Measurements from ENCODE around the gene TWNK. TPM values are rescaled to one million over a fixed set of nuclear protein-coding genes. Genes with fewer than 3 reads are reported as not detected.

Gene TWNK
- total RNA-seq (2014; rRNA removed; shearing (Covaris generic); ENCODE audit: low replicate concordance), result 14.5 and 17.0 TPM in 2 replicates

GRCh38 chr10:100986952-100987684, at the start of gene TWNK, which contains the start of gene MRPL43:
Gene TWNK, plus strand, starts transcription at chr10:100987543. Its CDS starts 668 bp downstream, at chr10:100988211.
Gene MRPL43, minus strand, starts transcription at chr10:100987497. Its CDS starts 54 bp downstream, at chr10:100987443.
- Histone ChIP-seq H3K36me3 (ENCODE audit: insufficient read depth, low read length) (peaks cover 29% of the 10 kb centered on the region; the same call in 1 of the 2 replicates), H3K4me3 (ENCODE audit: low read length) (peak within 1 kb of the TSS; percentile 94), H3K9me3 (ENCODE audit: low read length) (no peaks in the 10 kb centered on the region), H3K27me3 (ENCODE audit: low read length) (no peaks in the 10 kb centered on the region), H2AFZ (ENCODE audit: low read length) (peak within 1 kb of the TSS; percentile 23), H3K4me1 (ENCODE audit: low read length) (peaks cover 32% of the 10 kb centered on the region), H4K20me1 (ENCODE audit: insufficient read depth, low read depth, low read length) (peaks cover 17% of the 10 kb centered on the region), H3K9ac (ENCODE audit: low read length) (peak within 1 kb of the TSS; percentile 85), H3K4me2 (ENCODE audit: low read depth, low read length, poor library complexity, severe bottlenecking) (peak within 1 kb of the TSS; percentile 89), H3K27ac (ENCODE audit: low read length) (peak within 1 kb of the TSS; percentile 46), H3K9me2 (replicated peaks; ENCODE audit: insufficient read depth, low read length) (no peaks in the 10 kb centered on the region), H3K79me2 (ENCODE audit: low read length) (peaks cover 46% of the 10 kb centered on the region)
- peak; percentile 94 for DNase-seq

GRCh38 chr10:100939763-100940344, 47.5 kb upstream of the TWNK start:
- no peaks in the 10 kb centered on the region for H3K4me1 ChIP-seq (ENCODE audit: low read length)
- H3K9me2 ChIP-seq (replicated peaks; ENCODE audit: insufficient read depth, low read length), result no peaks in the 10 kb centered on the region
- H2AFZ ChIP-seq (ENCODE audit: low read length), result no peak overlapping the region
- no peak overlapping the region for H3K9ac ChIP-seq (ENCODE audit: low read length)
- no peaks in the 10 kb centered on the region for H3K79me2 ChIP-seq (ENCODE audit: low read length)
- no peaks in the 10 kb centered on the region for H4K20me1 ChIP-seq (ENCODE audit: insufficient read depth, low read depth, low read length)
- no peak overlapping the region for H3K4me3 ChIP-seq (ENCODE audit: low read length)
- H3K9me3 ChIP-seq (ENCODE audit: low read length), result no peaks in the 10 kb centered on the region
- no peak overlapping the region for H3K27ac ChIP-seq (ENCODE audit: low read length)
- no peaks in the 10 kb centered on the region for H3K27me3 ChIP-seq (ENCODE audit: low read length)
- H3K4me2 ChIP-seq (ENCODE audit: low read depth, low read length, poor library complexity, severe bottlenecking), result no peak overlapping the region
- H3K36me3 ChIP-seq (ENCODE audit: insufficient read depth, low read length), result peaks cover 26% of the 10 kb centered on the region
- no peak for DNase-seq

- H4K20me1 ChIP-seq (ENCODE audit: insufficient read depth, low read depth, low read length), result no peaks in the 10 kb centered on the region
- H3K4me1 ChIP-seq (ENCODE audit: low read length), result no peaks in the 10 kb centered on the region
- H3K9ac ChIP-seq (ENCODE audit: low read length), result no peak overlapping the region
- no peaks in the 10 kb centered on the region for H3K27me3 ChIP-seq (ENCODE audit: low read length)
- H3K4me2 ChIP-seq (ENCODE audit: low read depth, low read length, poor library complexity, severe bottlenecking), result no peak overlapping the region
- no peak for DNase-seq
- no peak overlapping the region for H3K4me3 ChIP-seq (ENCODE audit: low read length)
- H3K36me3 ChIP-seq (ENCODE audit: insufficient read depth, low read length), result peaks cover 37% of the 10 kb centered on the region
- no peaks in the 10 kb centered on the region for H3K9me2 ChIP-seq (replicated peaks; ENCODE audit: insufficient read depth, low read length)
- H2AFZ ChIP-seq (ENCODE audit: low read length), result no peak overlapping the region
- H3K27ac ChIP-seq (ENCODE audit: low read length), result no peak overlapping the region
- no peaks in the 10 kb centered on the region for H3K79me2 ChIP-seq (ENCODE audit: low read length)
- H3K9me3 ChIP-seq (ENCODE audit: low read length), result no peaks in the 10 kb centered on the region
Measured at GRCh38 chr10:100942229-100942628, 45.1 kb upstream of the TWNK start.

GRCh38 chr10:100943508-100943907, 43.8 kb upstream of the TWNK start:
- Histone ChIP-seq H3K4me3 (ENCODE audit: low read length) (no peak overlapping the region), H3K9me3 (ENCODE audit: low read length) (no peaks in the 10 kb centered on the region), H2AFZ (ENCODE audit: low read length) (no peak overlapping the region), H3K9ac (ENCODE audit: low read length) (no peak overlapping the region), H3K27ac (ENCODE audit: low read length) (no peak overlapping the region), H3K27me3 (ENCODE audit: low read length) (no peaks in the 10 kb centered on the region), H4K20me1 (ENCODE audit: insufficient read depth, low read depth, low read length) (no peaks in the 10 kb centered on the region), H3K4me1 (ENCODE audit: low read length) (no peaks in the 10 kb centered on the region), H3K36me3 (ENCODE audit: insufficient read depth, low read length) (peaks cover 35% of the 10 kb centered on the region; the same call in 1 of the 2 replicates), H3K9me2 (replicated peaks; ENCODE audit: insufficient read depth, low read length) (no peaks in the 10 kb centered on the region), H3K4me2 (ENCODE audit: low read depth, low read length, poor library complexity, severe bottlenecking) (no peak overlapping the region), H3K79me2 (ENCODE audit: low read length) (no peaks in the 10 kb centered on the region)
- DNase-seq, result no peak

- H4K20me1 ChIP-seq (ENCODE audit: insufficient read depth, low read depth, low read length), result no peaks in the 10 kb centered on the region
- no peak overlapping the region for H3K27ac ChIP-seq (ENCODE audit: low read length)
- H3K9me3 ChIP-seq (ENCODE audit: low read length), result no peaks in the 10 kb centered on the region
- no peaks in the 10 kb centered on the region for H3K27me3 ChIP-seq (ENCODE audit: low read length)
- peaks cover 42% of the 10 kb centered on the region for H3K36me3 ChIP-seq (ENCODE audit: insufficient read depth, low read length)
- DNase-seq, result no peak
- H3K4me1 ChIP-seq (ENCODE audit: low read length), result no peaks in the 10 kb centered on the region
- H2AFZ ChIP-seq (ENCODE audit: low read length), result no peak overlapping the region
- H3K9ac ChIP-seq (ENCODE audit: low read length), result no peak overlapping the region
- no peak overlapping the region for H3K4me2 ChIP-seq (ENCODE audit: low read depth, low read length, poor library complexity, severe bottlenecking)
- no peak overlapping the region for H3K4me3 ChIP-seq (ENCODE audit: low read length)
- no peaks in the 10 kb centered on the region for H3K9me2 ChIP-seq (replicated peaks; ENCODE audit: insufficient read depth, low read length)
- H3K79me2 ChIP-seq (ENCODE audit: low read length), result no peaks in the 10 kb centered on the region
Measured at GRCh38 chr10:100945754-100946153, 41.6 kb upstream of the TWNK start.

- Histone ChIP-seq H3K4me2 (ENCODE audit: low read depth, low read length, poor library complexity, severe bottlenecking) (no peak overlapping the region), H3K36me3 (ENCODE audit: insufficient read depth, low read length) (peaks cover 42% of the 10 kb centered on the region)
- DNase-seq, result no peak
Measured at GRCh38 chr10:100948916-100949315, 38.4 kb upstream of the TWNK start.

GRCh38 chr10:100960251-100960650, 27.1 kb upstream of the TWNK start:
- H3K4me2 ChIP-seq (ENCODE audit: low read depth, low read length, poor library complexity, severe bottlenecking), result peak overlapping the region; percentile 36
- no peaks in the 10 kb centered on the region for H3K79me2 ChIP-seq (ENCODE audit: low read length)
- H3K9me3 ChIP-seq (ENCODE audit: low read length), result no peaks in the 10 kb centered on the region
- H3K4me1 ChIP-seq (ENCODE audit: low read length), result peaks cover 13% of the 10 kb centered on the region
- H3K36me3 ChIP-seq (ENCODE audit: insufficient read depth, low read length), result peaks cover 31% of the 10 kb centered on the region; the same call in 1 of the 2 replicates
- no peak overlapping the region for H3K4me3 ChIP-seq (ENCODE audit: low read length)
- peak overlapping the region; percentile 40 for H3K27ac ChIP-seq (ENCODE audit: low read length)
- no peak overlapping the region for H3K9ac ChIP-seq (ENCODE audit: low read length)
- DNase-seq, result no peak
- no peak overlapping the region for H2AFZ ChIP-seq (ENCODE audit: low read length)
- H4K20me1 ChIP-seq (ENCODE audit: insufficient read depth, low read depth, low read length), result no peaks in the 10 kb centered on the region
- no peaks in the 10 kb centered on the region for H3K9me2 ChIP-seq (replicated peaks; ENCODE audit: insufficient read depth, low read length)
- H3K27me3 ChIP-seq (ENCODE audit: low read length), result no peaks in the 10 kb centered on the region

More at GRCh38 chr10:100948916-100949315, 38.4 kb upstream of the TWNK start:
- Histone ChIP-seq H4K20me1 (ENCODE audit: insufficient read depth, low read depth, low read length) (no peaks in the 10 kb centered on the region), H3K27ac (ENCODE audit: low read length) (no peak overlapping the region), H3K27me3 (ENCODE audit: low read length) (no peaks in the 10 kb centered on the region), H3K9ac (ENCODE audit: low read length) (no peak overlapping the region), H2AFZ (ENCODE audit: low read length) (no peak overlapping the region), H3K9me3 (ENCODE audit: low read length) (no peaks in the 10 kb centered on the region), H3K9me2 (replicated peaks; ENCODE audit: insufficient read depth, low read length) (no peaks in the 10 kb centered on the region), H3K4me3 (ENCODE audit: low read length) (no peak overlapping the region), H3K4me1 (ENCODE audit: low read length) (no peaks in the 10 kb centered on the region), H3K79me2 (ENCODE audit: low read length) (no peaks in the 10 kb centered on the region)

GRCh38 chr10:100962351-100963080, 24.8 kb upstream of the TWNK start:
- Histone ChIP-seq H3K36me3 (ENCODE audit: insufficient read depth, low read length) (peaks cover 29% of the 10 kb centered on the region; the same call in 1 of the 2 replicates), H3K79me2 (ENCODE audit: low read length) (no peaks in the 10 kb centered on the region), H3K4me1 (ENCODE audit: low read length) (peaks cover 13% of the 10 kb centered on the region), H3K27ac (ENCODE audit: low read length) (no peak overlapping the region), H3K4me2 (ENCODE audit: low read depth, low read length, poor library complexity, severe bottlenecking) (no peak overlapping the region), H3K4me3 (ENCODE audit: low read length) (no peak overlapping the region), H3K27me3 (ENCODE audit: low read length) (no peaks in the 10 kb centered on the region), H3K9me2 (replicated peaks; ENCODE audit: insufficient read depth, low read length) (no peaks in the 10 kb centered on the region), H4K20me1 (ENCODE audit: insufficient read depth, low read depth, low read length) (no peaks in the 10 kb centered on the region), H3K9ac (ENCODE audit: low read length) (no peak overlapping the region), H3K9me3 (ENCODE audit: low read length) (no peaks in the 10 kb centered on the region), H2AFZ (ENCODE audit: low read length) (no peak overlapping the region)
- no peak for DNase-seq
